Fibroblast of villous mesenchyme (primary cell): ENCODE results near the gene CIC. TPM values are rescaled to one million over a fixed set of nuclear protein-coding genes. Genes with fewer than 3 reads are reported as not detected.
A peak's percentile ranks its signal among the peaks of the same experiment; 100 is the strongest.

ENCODE experiments used
- DNase-seq: peaks from one replicate; pipeline ENCODE4 v3.0.0-alpha.2; 2010; ENCODE audit warnings: low read depth
- H3K4me3 ChIP-seq: 2 replicates; pipeline ENCODE4 v1.5.1; 2011; ENCODE audit warnings: low read depth, mild to moderate bottlenecking, low read length
- total RNA-seq: library from RNA; depleted of rRNA; stranded (reverse); fragments of >200 nt; gene quantifications from 2 replicates; pipeline ENCODE4 v1.2.3, GENCODE V29; 2012
- TF ChIP-seq, protein P1 (sequence below): IDR thresholded peaks from 2 replicates; pipeline ENCODE4 v1.5.1; 2012; ENCODE audit warnings: low read depth, mild to moderate bottlenecking, low read length; ENCODE audit not compliant: insufficient read depth

CIC gene
- total RNA-seq, 1 donor = 23.7 TPM

GRCh38 chr19:42293948-42294347 is 24.9 kb downstream of the CIC start:
- no peak for DNase-seq
- H3K4me3 ChIP-seq = no peak overlapping the region
- TF ChIP-seq, protein P1, sequence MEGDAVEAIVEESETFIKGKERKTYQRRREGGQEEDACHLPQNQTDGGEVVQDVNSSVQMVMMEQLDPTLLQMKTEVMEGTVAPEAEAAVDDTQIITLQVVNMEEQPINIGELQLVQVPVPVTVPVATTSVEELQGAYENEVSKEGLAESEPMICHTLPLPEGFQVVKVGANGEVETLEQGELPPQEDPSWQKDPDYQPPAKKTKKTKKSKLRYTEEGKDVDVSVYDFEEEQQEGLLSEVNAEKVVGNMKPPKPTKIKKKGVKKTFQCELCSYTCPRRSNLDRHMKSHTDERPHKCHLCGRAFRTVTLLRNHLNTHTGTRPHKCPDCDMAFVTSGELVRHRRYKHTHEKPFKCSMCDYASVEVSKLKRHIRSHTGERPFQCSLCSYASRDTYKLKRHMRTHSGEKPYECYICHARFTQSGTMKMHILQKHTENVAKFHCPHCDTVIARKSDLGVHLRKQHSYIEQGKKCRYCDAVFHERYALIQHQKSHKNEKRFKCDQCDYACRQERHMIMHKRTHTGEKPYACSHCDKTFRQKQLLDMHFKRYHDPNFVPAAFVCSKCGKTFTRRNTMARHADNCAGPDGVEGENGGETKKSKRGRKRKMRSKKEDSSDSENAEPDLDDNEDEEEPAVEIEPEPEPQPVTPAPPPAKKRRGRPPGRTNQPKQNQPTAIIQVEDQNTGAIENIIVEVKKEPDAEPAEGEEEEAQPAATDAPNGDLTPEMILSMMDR = no peak

GRCh38 chr19:42294471-42295137 is 25.6 kb downstream of the CIC start:
- no peak overlapping the region for H3K4me3 ChIP-seq
- TF ChIP-seq, protein P1 = no peak
- DNase-seq = no peak

GRCh38 chr19:42295342-42295741 is 26.3 kb downstream of the CIC start:
- TF ChIP-seq, protein P1 = no peak
- H3K4me3 ChIP-seq = no peak overlapping the region
- no peak for DNase-seq

DNA sequence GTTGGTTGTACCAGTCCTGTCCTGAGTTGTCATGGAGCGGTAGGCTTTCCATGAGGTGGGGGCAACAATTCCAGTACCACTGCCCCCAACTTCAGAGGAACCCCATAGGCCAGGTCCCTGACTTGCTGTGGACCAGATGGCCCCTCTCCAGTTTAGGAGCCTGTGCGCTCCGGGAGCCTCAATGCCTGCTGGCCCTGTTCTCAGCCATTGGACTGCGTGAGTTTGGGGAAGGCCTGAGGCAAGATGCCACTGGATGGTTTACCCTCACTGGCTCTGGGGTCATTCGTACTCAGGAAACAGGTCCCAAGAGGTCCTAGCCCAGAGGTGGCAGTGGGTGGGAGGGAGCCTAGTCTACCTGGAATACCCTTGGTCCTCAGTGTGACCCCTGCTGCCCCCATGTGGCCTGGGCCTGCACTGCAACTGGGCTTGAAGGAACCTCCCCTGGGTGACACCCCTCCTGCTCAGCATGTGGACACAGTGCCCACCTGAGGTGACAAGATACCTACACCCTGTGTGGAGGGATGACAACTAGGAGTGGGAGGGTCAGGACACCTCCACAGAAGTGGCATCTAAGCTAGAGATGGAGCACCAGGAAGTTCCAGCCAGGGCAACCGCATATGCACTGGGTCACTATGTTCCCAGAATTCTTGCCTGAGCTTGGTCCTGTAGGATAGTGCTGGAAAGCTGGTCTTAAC is 26.9 kb downstream of the CIC start:
- no peak overlapping the region for H3K4me3 ChIP-seq
- peak; percentile 51 for DNase-seq
- TF ChIP-seq, protein P1 = peak; percentile 97

DNA sequence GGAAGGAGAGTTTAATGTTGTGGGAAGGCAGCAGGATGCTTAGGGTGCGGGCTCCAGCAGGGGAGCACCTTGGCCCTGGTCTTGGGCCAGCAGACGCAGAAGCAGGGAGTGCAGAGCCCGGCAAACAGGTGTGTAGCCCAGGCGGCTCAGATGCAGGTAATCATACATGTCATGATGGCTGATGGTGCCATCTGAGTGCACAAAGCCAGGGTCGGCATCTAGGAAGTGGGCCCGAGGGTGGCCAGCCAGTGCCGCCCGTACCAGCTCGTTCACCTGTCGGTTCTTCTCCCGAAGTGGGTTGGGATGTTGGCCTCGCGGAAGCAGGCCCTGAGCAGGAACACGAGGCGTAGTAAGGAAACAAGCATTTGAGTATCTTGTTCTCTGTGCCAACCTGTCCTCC is 28.0 kb downstream of the CIC start:
- H3K4me3 ChIP-seq = no peak overlapping the region
- TF ChIP-seq, protein P1 = no peak
- no peak for DNase-seq

- TF ChIP-seq, protein P1 = no peak
- DNase-seq = no peak
- H3K4me3 ChIP-seq = peak within 1 kb of the TSS; percentile 76
Measured at GRCh38 chr19:42301646-42302203, 32.7 kb downstream of the CIC start, which contains the start of gene PRR19. Gene PRR19 (plus strand): TSS chr19:42302132. CDS start chr19:42309585, 7,453 bp downstream.
